OCI-M2 (cell line): ENCODE results near the gene FAM209A.
"Not testable (repeated sequence)": the region's sequence is repeated elsewhere in the genome, so short reads cannot be mapped to it uniquely, and the experiment has no call there.

Experiments used
- DNase-seq: peaks from one replicate; lab custom pipeline; 2025; ENCODE audit not compliant: unreplicated experiment; lab: John Stamatoyannopoulos, UW

The FAM209A gene

GRCh38 chr20:56537997-56538396 lies 13.5 kb downstream of the FAM209A start:
- no peak for DNase-seq

- DNase-seq = no peak
These were observed 15.9 kb downstream of the FAM209A start for GRCh38 chr20:56540415-56540814.

GRCh38 chr20:56542489-56543030 lies 18.0 kb downstream of the FAM209A start:
- no peak for DNase-seq

- DNase-seq = no peak
These were observed 27.0 kb downstream of the FAM209A start for GRCh38 chr20:56551571-56551970.

GRCh38 chr20:56552911-56553629 lies 28.5 kb downstream of the FAM209A start:
- DNase-seq = no peak

GRCh38 chr20:56554869-56555268 lies 30.3 kb downstream of the FAM209A start:
- DNase-seq = no peak

- DNase-seq = no peak
These were observed 34.4 kb downstream of the FAM209A start for GRCh38 chr20:56558968-56559367.

- not testable (repeated sequence) for DNase-seq
These were observed 40.0 kb downstream of the FAM209A start for GRCh38 chr20:56564526-56564925.

- DNase-seq = no peak
These were observed 41.0 kb downstream of the FAM209A start for GRCh38 chr20:56565511-56565910.

GRCh38 chr20:56566621-56567020 lies 42.1 kb downstream of the FAM209A start:
- DNase-seq = no peak

GRCh38 chr20:56570832-56571231 lies 46.3 kb downstream of the FAM209A start:
- no peak for DNase-seq

- DNase-seq = no peak
These were observed 47.6 kb downstream of the FAM209A start for GRCh38 chr20:56572172-56572571.

- DNase-seq = no peak
These were observed 49.4 kb downstream of the FAM209A start for GRCh38 chr20:56573986-56574385.

- no peak for DNase-seq
These were observed 50.1 kb downstream of the FAM209A start for GRCh38 chr20:56574531-56575142.

GRCh38 chr20:56575157-56575556 lies 50.6 kb downstream of the FAM209A start:
- no peak for DNase-seq
